ENCODE data around the gene AOPEP.

The AOPEP gene

DNA sequence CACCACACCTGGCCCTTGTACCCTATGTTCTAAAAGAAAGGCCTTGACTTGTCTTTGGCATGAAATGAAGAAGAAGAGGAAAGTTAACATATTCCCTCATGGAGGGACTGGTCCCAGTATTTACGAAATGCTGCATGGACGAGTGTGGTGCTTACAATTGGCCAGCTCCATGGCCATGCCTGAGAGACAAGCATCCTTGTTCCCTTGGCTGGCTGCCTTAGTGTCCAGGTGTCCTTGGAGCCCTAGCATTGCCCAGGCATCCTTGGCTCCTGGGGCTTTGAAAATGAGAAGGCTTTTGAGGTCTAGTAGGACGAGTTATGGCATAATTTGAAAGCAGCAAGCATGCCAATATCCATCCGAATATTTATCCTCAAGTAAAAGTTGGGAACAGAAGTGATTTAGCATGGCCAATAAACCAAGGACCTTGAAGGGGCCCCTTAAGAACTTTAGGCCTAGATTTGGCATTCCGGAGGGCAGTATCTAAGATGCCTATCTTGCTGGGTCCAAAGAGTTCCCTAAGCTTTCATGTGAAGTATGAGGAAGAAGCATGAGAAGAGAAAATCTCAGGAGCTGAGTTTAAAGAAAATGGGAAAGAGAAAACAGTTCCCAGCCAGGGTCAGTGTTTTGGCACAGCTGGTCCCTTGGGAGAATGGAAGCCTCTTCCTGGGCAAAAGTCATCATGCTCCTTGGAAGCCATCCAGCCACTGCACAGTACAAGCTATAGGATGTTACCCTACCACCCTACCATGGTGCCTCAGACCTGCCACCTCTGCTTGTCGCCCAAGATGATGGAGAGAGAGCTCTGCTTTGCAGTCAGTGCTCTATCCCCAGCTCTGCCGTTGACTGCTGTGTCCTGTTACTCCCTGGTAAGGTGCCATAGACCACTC lies 91.0 kb downstream of the AOPEP start:
- Histone ChIP-seq H3K27me3 (replicated peaks) (no peaks in the 10 kb centered on the region), H3K4me3 (ENCODE audit: low read depth, low read length) (no peak overlapping the region), H3K36me3 (replicated peaks) (no peaks in the 10 kb centered on the region), H3K27ac (no peak overlapping the region)
- no peak for DNase-seq
- TF ChIP-seq CTCF (IDR thresholded peaks at IDR 0.05; ENCODE audit: low read depth, low read length, missing control alignments) = no peak
- in situ Hi-C loops (cut with HindIII; ENCODE audit: low pct_ligation_motif_present, low sequenced_read_pairs) = no loop called here

GRCh38 chr9:94818178-94818541 lies 91.7 kb downstream of the AOPEP start:
- Histone ChIP-seq H3K27me3 (replicated peaks) (no peaks in the 10 kb centered on the region), H3K27ac (no peak overlapping the region), H3K4me3 (ENCODE audit: low read depth, low read length) (no peak overlapping the region), H3K36me3 (replicated peaks) (no peaks in the 10 kb centered on the region)
- no peak for TF ChIP-seq CTCF (IDR thresholded peaks at IDR 0.05; ENCODE audit: low read depth, low read length, missing control alignments)
- no peak for DNase-seq
- in situ Hi-C loops (cut with HindIII; ENCODE audit: low pct_ligation_motif_present, low sequenced_read_pairs) = no loop called here

DNA sequence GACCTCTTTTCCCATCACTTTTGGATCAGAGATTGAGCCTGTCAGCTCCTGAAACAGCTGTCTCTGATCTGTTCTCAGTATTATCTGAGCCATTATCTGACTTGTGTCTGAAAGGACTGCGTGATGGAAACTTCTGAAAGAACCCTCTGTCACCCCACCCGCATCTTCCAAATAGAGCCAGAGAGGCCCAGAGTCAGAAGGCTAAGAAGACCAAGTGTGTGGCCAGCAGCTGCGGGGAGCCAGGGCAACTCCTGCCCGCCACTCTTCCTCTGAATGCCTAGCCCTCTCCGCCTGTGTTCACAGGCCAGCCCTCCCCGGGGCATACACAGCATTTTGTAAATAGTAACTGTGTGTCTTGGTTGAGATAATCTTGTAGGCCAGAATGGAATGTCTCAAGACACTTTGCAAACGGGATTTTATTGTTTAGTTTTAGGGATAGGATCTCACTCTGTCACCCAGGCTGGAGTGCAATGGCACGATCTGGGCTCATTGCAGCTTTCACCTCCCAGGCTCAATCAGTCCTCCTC lies 92.7 kb downstream of the AOPEP start:
- DNase-seq = no peak

GRCh38 chr9:94821098-94821887 lies 94.8 kb downstream of the AOPEP start:
- Histone ChIP-seq H3K4me3 (ENCODE audit: low read depth, low read length) (no peak overlapping the region), H3K27me3 (replicated peaks) (no peaks in the 10 kb centered on the region), H3K27ac (no peak overlapping the region), H3K36me3 (replicated peaks) (no peaks in the 10 kb centered on the region)
- in situ Hi-C loops (cut with HindIII; ENCODE audit: low pct_ligation_motif_present, low sequenced_read_pairs) = no loop called here
- TF ChIP-seq CTCF (IDR thresholded peaks at IDR 0.05; ENCODE audit: low read depth, low read length, missing control alignments) = no peak
- DNase-seq = no peak

More for the DNA sequence above, 92.7 kb downstream of the AOPEP start:
- no peak for TF ChIP-seq CTCF (IDR thresholded peaks at IDR 0.05; ENCODE audit: low read depth, low read length, missing control alignments)
- H3K27ac ChIP-seq = no peak overlapping the region
- no peaks in the 10 kb centered on the region for H3K36me3 ChIP-seq (replicated peaks)
- in situ Hi-C loops (cut with HindIII; ENCODE audit: low pct_ligation_motif_present, low sequenced_read_pairs) = no loop called here
- no peak overlapping the region for H3K4me3 ChIP-seq (ENCODE audit: low read depth, low read length)
- no peaks in the 10 kb centered on the region for H3K27me3 ChIP-seq (replicated peaks)

DNA sequence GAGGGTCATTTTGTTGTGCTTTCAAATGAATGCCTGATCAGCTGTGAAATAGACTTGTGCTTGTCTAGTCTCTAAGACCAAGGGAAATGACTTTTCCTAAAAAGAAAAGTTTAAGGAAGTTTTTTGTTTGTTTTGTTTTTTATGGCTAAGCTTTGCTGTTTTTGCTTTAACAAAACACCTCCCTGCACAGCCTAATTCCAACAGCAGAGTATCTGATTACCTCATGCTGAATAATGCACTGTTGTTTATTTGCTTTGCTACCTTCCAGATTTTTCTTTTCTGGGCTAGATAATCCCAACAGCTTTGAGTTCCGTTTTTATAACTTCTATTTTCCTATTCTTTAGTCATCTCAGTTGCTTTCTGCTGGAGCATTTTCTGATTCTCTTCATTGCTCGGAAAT lies 95.8 kb downstream of the AOPEP start:
- no peak overlapping the region for H3K27ac ChIP-seq
- H3K4me3 ChIP-seq (ENCODE audit: low read depth, low read length) = no peak overlapping the region
- no peaks in the 10 kb centered on the region for H3K36me3 ChIP-seq (replicated peaks)
- DNase-seq = no peak
- in situ Hi-C loops (cut with HindIII; ENCODE audit: low pct_ligation_motif_present, low sequenced_read_pairs) = no loop called here
- no peaks in the 10 kb centered on the region for H3K27me3 ChIP-seq (replicated peaks)
- no peak for TF ChIP-seq CTCF (IDR thresholded peaks at IDR 0.05; ENCODE audit: low read depth, low read length, missing control alignments)

Measured in brain microvascular endothelial cell (primary cell).